A673 (cell line): Measurements from ENCODE around the gene TMEM89.

Source experiments
- CTCF ChIP-seq: fragments of 300-800, 200-600 bp; sonication (generic); conservative IDR thresholded peaks from 2 replicates; pipeline ENCODE4 v1.5.1; 2017; ENCODE audit warnings: low read depth, mild to moderate bottlenecking, antibody characterized with exemption, low read length, moderate library complexity, mixed read lengths
- EZH2 ChIP-seq: fragments of 200-600 bp; sonication (generic); IDR thresholded peaks from 2 replicates; pipeline ENCODE4 v1.6.1; 2017; ENCODE audit warnings: borderline replicate concordance, low read depth, mild to moderate bottlenecking, mixed read lengths, antibody characterized with exemption, low read length; ENCODE audit not compliant: poor library complexity, severe bottlenecking

DNA sequence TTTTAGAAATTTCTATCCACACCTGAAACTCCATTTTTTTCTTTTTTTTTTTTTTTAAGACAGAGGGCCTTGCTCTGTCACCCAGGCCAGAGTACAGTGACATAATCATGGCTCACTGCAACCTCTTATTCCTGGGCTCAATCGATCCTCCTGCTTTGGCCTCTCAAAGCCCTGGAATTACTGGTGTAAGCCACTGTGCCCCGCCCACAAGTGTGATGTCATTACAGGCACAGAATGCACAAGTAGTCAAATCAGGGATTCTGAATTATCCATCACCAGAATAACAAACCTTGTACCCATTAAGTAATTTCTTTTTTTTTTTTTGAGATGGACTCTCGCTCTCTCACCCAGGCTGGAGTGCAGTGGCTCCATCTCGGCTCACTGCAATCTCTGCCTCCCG, 14.1 kb downstream of the TMEM89 start:
- no peak for TF ChIP-seq CTCF
- TF ChIP-seq EZH2, result no peak
